Fibroblast of upper back skin (primary cell): ENCODE results near the gene FOSL2.

Source experiments
- DNase-seq: peaks from one replicate; pipeline ENCODE4 v3.0.0-alpha.2; 2013

FOSL2 gene

DNA sequence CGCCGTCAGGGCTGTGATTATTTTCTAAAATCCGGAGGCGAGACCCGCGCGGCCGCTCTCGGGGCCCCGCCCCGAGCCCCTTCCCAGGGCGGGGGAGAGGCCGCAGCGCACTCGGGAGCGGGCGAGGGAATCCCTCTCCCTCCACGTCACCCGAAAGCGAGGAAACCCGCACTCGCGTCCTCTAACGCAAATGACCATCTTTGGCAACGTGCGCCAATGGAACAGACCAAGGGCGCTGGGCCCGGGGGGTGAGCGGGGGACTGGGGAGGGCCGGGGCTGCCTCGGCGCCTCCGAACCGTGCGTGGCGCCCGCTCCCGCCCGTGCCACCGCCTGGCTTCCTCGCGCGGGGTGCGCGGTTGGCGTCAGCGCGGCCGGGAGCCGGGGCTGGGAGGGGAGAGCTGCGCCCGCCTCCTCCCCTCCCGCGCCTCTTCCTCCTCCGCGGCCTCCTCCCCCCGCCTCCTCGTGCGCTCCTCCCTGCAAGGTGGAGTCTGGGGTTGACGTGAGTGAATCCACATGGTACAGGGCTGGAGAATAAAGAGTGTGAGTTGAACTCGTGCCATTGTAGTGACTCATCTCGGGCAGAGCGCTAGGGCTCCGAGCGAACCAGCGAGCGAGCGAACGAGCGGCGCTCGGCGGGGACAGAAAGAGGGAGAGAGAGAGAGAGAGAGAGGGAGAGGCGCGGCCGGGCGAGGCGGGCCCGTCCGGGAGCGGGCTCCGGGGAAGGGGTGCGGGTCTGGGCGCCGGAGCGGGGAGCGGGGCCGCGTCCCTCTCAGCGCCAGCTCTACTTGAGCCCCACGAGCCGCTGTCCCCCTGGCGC lies at the start of gene FOSL2:
FOSL2 (plus strand) TSS at position 562 of the 817 bp plus-strand sequence. CDS start 863 bp downstream, outside the sequence.
- peak; percentile 100 for DNase-seq

DNA sequence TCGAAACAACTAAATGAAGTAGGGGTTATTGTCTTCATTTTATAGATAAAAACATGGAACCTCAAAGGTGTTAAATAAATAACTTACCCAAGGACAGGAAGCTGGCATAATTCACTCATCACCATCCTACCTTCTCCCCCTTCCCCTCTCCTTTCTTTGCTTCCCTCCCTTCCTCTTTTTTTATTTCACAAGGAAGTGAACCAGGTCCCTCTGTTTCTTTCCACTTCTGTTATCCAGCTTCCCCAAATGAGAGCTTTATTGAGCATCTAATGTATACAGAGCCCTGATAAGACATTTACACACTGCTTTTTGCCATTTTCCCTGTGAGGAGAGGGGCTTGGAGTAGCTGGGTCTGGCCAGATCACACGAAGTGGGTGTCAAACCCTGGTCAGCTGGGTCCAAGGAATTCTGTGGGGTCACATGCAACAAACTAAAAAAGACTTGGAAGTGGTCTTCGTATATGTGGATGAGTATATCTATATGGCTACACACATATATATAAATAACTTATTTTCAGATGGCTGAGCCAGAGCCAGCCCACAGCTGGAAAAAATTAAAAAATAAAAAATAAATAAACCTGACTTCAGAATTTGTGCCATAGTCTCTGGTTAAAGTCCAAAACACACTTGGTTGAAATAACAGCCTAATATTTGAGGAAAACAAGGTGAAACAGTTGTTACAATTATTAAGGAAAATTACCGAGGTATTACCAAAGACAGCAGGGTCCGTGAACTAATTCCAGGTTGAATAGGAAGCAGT lies 49.3 kb upstream of the FOSL2 start:
- DNase-seq, result no peak

DNA sequence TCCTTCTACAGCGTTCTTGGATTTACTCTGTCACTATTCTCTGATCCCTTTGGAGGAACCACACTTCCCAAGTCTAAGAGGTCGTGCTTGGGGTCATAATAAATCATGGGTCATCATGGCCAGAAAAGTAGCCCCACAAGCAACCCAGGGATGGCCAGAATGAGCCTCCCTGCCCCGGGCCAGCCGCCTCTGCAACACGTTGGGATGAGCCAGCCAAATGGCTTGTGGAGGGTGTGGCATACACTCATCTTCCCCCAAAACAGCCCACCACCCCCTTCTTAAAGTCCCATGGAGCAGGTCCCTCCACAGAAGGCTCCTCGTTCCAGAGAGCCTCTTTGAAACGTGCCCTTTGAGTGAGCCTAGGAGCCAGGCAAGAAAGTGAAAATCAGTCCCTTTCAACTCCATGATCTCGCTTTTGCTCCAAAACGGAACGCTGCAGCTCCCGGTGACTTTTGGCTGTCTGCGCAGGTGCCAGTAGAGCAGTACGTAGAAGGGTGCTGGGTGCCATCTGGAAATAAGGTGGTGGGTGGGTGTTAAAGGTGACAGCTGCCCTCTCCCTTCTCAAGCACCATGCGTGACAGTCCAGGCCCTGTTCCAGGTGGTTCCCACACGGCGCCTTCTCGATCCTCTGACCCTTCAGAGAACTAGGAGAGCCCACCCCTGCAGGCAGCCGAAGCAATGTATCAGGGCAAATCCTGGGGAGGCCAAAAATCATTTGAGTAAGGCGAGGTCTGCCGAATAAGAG lies 48.5 kb upstream of the FOSL2 start:
- DNase-seq, result no peak

DNA sequence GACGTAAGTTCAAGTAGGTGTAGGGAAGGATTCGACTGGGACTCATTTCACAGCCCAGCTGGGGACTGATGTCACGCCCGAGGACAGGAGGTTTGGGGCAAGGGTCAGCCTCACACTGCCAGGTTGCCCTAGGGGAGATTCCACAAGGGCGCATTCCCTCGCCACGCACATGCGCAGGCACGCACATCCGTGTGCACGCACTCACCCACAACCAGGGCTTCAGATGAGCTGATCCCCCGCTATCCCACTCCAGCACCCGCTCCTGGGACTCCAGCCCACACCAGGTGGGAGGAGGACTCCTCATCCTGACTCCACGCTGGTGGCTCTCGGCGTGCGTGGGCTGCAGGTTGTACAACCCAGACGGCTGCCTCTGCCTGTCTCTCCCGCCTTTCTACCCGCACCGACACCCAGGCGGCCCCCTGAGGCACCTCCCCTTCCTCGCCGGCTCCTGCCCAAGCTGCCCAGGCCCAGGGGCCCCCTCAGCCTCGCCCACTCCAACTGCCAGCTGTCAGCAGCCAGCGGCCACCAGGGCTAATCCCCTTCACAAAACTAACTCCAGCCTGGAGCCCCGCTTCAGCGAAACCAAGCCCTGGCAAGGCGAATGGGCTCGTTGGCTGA lies 47.8 kb upstream of the FOSL2 start:
- no peak for DNase-seq

- DNase-seq, result no peak
Measured at GRCh38 chr2:28345619-28346018, 47.0 kb upstream of the FOSL2 start.

DNA sequence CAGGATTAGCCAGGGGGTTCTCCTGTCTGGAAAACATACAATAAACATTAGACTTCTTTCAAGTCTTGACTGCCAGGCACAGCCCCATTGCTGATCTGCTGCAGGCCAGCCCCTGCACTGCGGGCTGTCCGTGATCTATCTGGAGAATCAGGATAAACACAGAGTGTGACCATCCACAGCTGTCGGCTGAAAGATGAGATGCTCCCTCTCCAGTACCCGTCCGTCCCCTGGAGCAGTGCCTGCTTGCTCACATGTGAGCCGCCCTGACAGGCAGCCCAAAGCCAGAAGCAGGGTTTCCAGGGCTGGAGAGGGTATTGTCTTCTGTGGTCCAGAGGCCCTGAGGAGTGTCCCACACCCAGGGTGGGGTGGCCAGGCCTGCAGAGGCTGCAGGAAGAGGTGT lies 46.1 kb upstream of the FOSL2 start:
- DNase-seq, result peak; percentile 43

- DNase-seq, result no peak
Measured at GRCh38 chr2:28347193-28347592, 45.5 kb upstream of the FOSL2 start.

GRCh38 chr2:28347596-28347995 lies 45.1 kb upstream of the FOSL2 start:
- no peak for DNase-seq

DNA sequence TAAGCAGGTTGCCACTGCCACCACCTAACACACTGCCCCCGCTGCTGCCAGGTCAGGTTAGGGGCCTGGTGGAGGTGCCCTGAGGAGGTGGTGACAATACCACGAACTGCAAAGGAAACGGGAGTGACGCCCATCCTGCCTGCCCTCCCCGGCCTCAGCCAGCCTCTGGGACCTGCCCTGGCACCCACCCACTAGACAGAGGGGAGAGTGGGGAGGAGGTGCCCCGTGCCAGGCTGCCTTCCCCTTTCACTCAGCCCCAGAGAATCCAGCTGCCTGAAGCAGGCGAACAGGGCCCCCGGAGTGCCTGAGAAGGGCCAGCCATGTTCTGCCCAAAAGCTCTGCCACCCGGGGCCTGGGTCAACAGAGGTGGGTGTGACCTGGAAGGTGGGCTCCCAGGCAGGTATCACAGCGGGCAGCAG lies 44.5 kb upstream of the FOSL2 start:
- DNase-seq, result no peak

DNA sequence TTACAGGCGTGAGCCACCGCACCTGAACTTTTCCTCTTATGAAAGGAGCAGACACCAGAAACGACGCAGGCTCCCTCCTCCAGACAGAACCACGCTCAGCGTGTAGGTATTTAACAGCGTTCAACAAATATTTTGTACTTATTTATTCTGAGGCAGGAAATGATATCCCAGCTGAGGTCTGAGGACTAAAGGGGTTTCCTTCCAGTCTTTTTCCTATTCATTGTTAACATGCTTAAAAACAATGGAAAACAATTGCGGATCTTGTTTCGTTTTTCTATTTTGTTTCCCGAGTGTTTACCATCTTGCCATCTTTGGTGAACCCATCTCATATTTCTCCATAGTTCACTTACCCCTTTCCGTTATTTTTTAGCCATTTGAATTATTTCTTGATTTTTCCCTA lies 43.7 kb upstream of the FOSL2 start:
- no peak for DNase-seq

DNA sequence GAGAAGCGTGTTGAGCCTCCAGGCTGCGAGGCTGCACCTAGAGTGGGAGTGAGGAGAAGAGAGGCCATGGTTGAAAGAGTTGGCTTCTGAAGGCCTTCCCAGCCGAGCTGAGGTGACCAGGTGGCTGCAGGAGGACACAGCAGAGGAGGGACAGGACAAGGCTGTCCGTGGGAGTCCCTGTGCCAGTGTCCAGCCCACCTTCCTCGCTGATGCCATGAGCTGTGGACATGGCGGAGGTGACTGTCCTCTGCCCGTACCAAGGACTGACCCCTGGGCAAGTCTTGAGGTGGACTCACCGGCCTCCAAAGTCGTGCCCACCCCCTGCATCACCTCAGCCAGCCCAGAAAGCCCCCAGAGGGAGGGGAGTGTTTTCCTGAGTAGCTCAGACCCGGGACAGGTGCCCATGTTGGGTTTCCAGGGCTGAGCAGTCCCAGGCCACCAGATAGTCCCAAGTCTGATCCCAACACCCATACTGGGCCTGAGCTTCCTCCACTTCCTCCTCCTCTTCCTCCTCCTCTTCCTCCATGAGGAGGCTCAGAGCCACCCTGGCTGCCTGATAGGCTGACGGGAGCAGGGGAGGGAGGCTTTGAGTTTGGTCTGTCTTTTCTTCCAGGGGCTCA lies 43.0 kb upstream of the FOSL2 start:
- no peak for DNase-seq

- DNase-seq, result no peak
Measured at GRCh38 chr2:28350196-28350595, 42.5 kb upstream of the FOSL2 start.

DNA sequence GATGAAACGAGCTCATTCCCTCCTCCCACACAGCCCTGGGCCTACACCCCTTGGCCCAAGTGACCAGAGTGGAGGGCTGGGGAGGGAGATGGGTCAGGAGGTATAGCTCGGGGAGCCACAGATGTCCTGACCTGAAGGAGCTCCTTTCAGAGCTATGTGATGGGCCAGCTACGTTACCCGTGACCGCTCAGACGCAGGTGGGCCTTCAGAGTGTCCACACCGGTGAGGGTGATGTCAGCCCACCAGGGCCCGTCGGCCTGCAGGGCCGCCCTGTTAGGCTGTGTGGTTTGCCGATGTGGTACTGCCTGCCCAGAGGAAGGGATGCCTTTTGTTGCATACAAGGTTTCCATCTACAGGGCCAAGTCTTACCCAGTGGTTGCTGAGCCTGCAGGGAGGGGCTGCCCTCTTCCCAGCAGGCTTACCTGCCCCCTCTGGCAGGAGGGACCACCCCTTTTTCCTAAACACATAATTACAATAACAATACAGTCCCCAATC lies 41.8 kb upstream of the FOSL2 start:
- DNase-seq, result no peak

DNA sequence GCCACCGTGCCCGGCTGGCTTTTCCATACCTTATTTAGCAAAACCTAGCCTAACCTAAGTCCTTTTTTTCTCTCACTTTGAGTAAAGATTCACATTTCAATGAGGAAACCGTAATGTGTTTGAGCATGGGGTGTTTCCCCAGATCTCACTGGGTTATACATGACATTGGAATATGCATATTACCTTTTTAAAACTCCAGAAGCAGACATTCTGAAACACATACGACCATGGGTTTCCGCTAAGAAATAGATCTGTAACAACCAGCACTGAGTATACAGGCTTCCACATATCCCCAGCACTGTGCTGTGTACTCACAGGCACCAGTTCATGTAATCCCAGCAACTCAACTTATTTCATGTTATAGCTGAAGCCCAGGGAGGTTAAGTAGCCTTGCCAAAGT lies 41.0 kb upstream of the FOSL2 start:
- no peak for DNase-seq

- DNase-seq, result peak; percentile 52
Measured at GRCh38 chr2:28352104-28352503, 40.6 kb upstream of the FOSL2 start.

DNA sequence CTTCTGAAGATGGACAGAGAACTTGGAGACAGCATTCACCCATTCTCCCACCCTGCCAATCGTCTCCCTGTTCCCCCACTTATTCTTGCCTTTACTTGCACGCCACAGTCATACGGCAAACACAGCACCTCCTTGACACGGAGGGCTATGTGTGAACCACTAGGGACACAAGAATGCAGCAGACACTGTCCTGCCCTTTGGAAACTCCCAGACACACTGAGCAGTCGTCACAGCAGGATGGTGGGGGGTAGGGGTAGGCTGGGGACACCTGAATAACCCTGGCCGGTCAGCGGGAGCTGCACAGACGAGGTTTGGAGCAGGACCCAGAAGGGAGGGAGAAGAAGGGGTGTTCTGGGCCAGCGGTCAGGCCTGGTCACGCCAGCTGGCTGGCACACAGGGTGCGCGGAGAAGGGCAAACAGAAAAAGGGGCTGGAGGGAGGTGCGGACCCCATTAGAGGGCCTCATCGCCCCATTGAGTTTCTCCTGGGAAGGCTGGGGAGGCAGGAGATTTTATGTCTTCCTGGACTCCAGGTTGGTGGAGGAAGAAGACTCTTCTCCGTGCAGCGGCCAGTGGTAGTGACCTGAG lies 40.0 kb upstream of the FOSL2 start:
- no peak for DNase-seq

DNA sequence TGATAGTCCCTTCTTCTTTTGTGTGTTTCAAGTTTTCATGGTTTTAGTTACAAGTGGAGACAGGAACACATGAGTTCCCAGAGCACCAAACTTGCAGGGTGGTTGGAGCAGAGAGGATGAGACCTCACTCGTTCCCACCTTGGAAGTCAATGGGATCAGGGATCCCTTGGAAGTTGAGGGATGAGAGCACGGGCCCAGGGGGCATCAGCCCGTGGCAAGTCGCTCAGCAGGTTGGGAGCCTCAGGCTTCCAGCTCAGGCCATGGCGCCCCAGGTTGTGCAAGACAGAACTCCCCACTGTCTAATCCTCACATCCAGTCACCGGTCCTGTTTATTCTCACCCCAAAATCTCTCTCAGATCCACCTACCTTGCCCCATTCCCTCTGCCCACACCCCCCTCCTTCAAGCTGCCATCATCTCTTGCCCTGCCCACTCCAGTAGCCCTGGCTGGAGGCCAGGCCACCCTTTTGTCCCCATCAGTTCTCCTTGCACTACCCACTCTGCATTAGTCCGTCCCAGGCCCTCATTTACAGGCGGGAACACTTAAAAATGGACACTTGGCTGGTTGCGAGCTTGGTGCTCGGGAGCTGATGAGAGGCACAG lies 37.6 kb upstream of the FOSL2 start:
- DNase-seq, result no peak

DNA sequence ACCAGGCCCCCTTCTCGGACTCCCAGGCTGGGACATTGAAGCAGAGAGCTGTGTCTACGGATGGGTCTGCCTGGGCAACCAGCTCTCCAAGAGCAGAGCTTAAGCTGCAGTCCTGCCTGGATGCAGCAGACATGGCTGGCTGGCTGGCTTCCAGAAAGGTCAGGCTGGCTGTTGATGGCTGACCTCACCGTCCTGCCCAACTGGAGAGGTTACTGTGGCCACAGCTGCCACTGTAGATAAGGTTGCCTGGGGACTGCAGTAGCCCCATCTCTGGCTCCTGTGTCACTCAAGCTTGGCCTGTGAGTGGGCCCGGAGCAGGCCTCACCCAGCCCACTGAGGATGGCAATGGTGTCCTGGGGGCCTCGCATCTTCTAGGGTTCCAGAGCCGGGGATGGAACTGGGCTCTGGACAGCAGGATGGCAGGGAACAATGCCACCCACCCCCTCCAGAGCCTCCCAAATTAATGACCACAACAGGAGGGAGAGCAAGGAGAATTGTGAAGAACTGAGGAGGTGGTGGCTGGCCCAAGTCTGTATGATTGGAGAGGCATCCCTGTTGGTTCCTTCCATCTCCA lies 37.0 kb upstream of the FOSL2 start:
- DNase-seq, result no peak

DNA sequence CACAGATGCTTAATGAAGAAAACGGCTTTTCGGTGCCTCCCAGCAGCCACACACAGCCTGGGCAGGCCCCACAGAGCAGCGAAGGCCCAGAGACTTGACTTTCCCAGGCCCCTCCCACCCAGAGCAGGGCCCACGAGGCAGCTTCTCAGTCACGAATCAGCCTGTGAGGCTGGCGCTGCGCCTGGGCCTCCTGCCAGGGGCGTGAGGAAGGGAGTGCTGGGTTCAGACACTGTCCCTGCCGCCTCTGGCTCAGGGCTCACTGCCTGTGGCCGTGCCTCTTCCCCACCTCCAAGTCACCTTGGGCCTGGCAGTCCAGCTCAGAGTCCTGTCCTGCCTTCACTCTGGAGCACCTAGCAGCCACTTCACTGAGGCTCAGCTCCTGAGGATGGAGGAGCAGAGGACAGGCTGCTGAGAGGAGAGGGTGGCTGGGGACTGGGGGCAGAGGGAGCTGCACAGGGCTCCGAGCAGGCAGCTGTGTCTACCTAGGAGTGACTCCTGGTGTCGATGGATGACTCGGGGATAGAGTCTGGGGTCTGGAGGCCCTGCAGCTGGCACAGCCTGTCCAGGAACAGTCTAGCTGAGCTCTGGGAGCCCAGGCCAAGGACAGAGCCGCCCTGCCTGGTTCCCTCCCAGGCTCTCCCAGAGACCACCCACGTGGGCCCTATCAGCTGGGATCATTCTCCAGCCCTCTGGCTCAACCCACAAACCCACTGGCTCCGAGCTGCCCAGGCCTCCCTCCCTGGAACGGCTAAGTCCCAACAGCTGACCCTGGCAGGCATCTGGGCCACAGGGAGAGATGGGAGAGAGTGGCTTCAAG lies 36.4 kb upstream of the FOSL2 start:
- peak; percentile 91 for DNase-seq

DNA sequence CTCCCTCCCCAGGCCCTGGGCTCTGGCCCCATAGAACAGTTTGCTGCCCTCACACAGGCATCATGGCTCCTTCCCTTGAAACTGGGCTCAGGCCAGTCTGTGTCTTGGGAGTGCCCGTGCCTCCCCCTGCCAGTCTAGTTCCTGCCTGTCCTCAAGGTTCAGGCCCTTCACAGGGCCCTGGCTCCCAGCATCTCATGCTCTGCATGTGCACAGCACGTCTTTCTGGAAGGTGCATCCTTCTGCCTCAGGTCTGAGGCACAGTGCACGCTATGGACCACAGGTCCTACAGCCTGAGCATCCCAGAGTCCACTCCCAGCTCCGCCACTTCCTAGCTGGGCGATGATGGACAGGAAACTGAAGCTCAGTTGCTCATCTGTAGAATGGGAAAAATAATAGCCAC lies 35.6 kb upstream of the FOSL2 start:
- DNase-seq, result peak; percentile 18
